Peyer's patch (tissue), 4 donors: Measurements from ENCODE around the gene OR5K2.

Source experiments
- CTCF ChIP-seq, 6 experiments: fragments of 450-650 bp in 4 of 6; fragments of 200-600 bp in 2 of 6; sonication (generic) in 1 of 6; IDR thresholded peaks; one replicate each; pipeline ENCODE4 v1.5.1; 2017 to 2019; ENCODE audit warnings: antibody characterized with exemption in 6 of 6, mild to moderate bottlenecking in 3 of 6, moderate library complexity in 1 of 6
- POLR2A ChIP-seq, 2 donors: fragments of 450-650 bp; IDR thresholded peaks; one replicate each; pipeline ENCODE4 v1.5.1; 2017; ENCODE audit warnings: antibody characterized with exemption in 2 of 2, mild to moderate bottlenecking in 2 of 2, moderate library complexity in 2 of 2

- TF ChIP-seq POLR2A (IDR thresholded peaks at IDR 0.05) (no peak), CTCF (IDR thresholded peaks at IDR 0.05) (no peak)
Observed at GRCh38 chr3:98483626-98484025, 13.9 kb upstream of the OR5K2 start.
